Measurements from ENCODE around the gene MIOX.
"Not testable (repeated sequence)": the region's sequence is repeated elsewhere in the genome, so short reads cannot be mapped to it uniquely, and the experiment has no call there.

MIOX gene

GRCh38 chr22:50513175-50513574, 26.5 kb downstream of the MIOX start:
- DNase-seq (ENCODE audit: extremely low read depth in 1 of 2, low read depth in 1 of 2), result no peak

DNA sequence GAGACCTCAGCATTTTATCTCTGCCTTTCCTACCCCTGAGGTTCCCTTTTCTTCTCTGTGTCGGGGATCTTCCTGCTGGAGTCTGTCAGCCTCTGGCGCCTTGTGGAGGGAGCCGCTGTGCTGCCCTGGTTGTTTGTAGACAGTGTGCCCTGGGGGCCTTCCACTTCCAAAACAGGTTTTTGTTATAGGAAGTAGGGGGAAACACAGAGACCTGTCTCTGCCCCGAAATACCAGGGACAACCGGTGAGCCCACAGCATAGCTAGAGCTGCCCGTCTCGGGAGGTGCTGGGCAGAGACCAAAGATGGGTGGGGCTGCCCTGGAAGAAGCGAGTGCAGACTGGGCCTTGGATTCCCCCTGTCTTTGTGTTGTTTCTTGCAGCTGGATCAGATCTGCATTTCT, 29.4 kb downstream of the MIOX start:
- DNase-seq (ENCODE audit: extremely low read depth in 1 of 2, low read depth in 1 of 2), result no peak

GRCh38 chr22:50516891-50517290, 30.2 kb downstream of the MIOX start:
- DNase-seq (ENCODE audit: extremely low read depth in 1 of 2, low read depth in 1 of 2), result no peak

GRCh38 chr22:50517495-50518260, 31.0 kb downstream of the MIOX start:
- DNase-seq (ENCODE audit: extremely low read depth in 1 of 2, low read depth in 1 of 2), result no peak

DNA sequence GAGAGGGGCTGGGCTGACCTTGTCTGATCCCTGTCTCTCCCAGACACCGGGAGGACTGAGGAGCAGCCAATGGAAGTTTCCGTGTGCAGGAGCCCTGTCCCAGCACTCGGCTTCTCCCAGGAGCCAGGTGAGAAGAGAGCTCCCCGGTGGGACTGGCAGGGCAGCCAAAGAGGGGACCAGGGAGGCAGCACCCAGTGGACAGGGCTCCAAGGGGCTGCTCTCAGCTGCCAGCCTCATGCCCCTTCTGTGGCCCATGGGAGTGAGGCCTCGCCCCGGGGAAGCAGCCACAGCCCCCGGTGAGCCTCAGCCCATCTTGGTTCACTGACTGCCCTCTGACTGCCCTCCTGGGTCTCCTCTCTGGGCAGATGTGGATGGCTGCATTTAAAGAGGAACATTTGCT, 31.9 kb downstream of the MIOX start:
- no peak for DNase-seq (ENCODE audit: extremely low read depth in 1 of 2, low read depth in 1 of 2)

DNA sequence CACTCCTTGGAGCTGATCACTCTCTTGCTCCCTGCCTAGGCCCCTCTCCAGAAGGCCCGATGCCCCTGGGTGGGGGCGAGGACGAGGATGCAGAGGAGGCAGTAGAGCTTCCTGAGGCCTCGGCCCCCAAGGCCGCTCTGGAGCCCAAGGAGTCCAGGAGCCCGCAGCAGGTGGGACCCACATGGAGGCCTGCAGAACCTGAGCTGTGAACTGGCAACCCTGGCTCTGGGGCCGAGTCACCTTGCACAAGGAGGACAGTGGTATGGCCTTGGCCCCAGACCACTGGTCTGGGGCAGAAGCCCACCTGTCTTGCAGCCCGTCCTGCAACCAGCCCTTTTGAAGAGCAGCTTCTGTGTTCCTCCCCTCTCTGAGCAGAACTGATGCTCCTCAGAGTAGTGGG, 32.5 kb downstream of the MIOX start:
- DNase-seq (ENCODE audit: extremely low read depth in 1 of 2, low read depth in 1 of 2), result no peak

- not testable (repeated sequence) for DNase-seq (ENCODE audit: extremely low read depth in 1 of 2, low read depth in 1 of 2)
Measured at GRCh38 chr22:50520184-50520583, 33.5 kb downstream of the MIOX start.

- no peak for DNase-seq (ENCODE audit: extremely low read depth in 1 of 2, low read depth in 1 of 2)
Measured at GRCh38 chr22:50520826-50521453, 34.3 kb downstream of the MIOX start.

- no peak for DNase-seq (ENCODE audit: extremely low read depth in 1 of 2, low read depth in 1 of 2)
Measured at GRCh38 chr22:50521710-50522109, 35.1 kb downstream of the MIOX start.

DNA sequence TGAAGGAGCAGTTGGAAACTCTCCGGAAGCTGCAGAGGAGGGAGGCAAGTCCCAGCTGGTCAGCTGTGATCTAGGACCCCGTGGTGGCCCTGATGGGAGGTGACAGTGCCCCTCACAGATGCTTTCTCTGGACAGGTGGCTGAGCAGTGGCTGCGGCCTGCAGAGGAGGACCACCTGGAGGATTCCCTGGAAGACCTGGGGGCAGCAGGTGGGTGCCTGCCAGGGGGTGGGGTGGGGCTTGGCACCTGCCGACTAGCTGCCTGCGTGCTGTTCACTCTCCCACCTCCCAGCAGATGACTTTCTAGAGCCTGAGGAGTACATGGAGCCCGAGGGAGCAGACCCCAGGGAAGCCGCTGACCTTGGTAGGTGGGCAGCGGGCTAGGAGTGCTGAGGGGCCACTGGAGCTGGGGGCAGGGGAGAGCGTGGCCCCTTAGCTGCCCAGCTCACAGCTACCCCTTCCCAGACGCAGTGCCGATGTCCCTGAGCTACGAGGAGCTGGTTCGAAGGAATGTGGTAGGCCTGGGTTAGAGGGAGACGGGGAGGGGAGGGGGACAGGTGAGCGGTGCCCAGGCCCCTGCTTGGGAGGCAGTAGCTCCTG, 35.6 kb downstream of the MIOX start:
- no peak for DNase-seq (ENCODE audit: extremely low read depth in 1 of 2, low read depth in 1 of 2)

DNA sequence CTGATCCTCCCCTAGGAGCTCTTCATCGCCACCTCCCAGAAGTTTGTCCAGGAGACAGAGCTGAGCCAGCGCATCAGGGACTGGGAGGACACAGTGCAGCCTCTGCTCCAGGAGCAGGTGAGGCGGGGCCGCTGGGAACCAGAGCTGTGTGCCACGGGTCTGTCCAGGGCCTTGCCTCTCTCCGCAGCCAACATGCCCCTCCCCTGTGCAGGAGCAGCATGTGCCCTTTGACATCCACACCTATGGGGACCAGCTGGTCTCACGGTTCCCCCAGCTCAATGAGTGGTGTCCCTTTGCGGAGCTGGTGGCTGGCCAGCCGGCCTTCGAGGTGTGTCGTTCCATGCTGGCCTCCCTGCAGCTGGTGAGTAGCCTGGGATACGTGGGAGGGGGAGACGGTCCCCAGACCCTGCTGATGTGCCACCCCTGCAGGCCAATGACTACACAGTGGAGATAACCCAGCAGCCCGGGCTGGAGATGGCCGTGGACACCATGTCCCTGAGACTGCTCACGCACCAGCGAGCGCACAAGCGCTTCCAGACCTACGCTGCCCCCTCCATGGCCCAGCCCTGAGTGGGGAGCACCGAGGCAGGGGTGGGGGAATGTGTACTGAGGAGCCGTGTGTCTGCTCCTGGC, 36.3 kb downstream of the MIOX start:
- no peak for DNase-seq (ENCODE audit: extremely low read depth in 1 of 2, low read depth in 1 of 2)

DNA sequence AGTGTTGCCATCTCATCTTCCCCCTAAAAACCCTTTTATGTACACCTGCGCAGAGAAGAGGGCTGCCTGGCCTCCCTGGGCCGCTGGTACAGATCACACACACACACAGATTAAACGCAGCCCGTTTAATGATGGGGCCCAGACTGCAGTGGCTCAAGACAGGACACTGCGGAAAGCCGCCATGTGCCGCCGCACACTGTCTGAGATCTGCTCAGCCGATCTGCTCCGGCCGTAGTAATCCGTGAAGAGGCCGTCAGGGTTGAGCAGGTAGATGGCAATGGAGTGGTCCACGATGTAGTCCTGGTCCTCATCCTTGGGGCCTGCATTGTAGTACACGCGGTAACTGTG, 36.8 kb downstream of the MIOX start:
- DNase-seq (ENCODE audit: extremely low read depth in 1 of 2, low read depth in 1 of 2), result no peak

DNA sequence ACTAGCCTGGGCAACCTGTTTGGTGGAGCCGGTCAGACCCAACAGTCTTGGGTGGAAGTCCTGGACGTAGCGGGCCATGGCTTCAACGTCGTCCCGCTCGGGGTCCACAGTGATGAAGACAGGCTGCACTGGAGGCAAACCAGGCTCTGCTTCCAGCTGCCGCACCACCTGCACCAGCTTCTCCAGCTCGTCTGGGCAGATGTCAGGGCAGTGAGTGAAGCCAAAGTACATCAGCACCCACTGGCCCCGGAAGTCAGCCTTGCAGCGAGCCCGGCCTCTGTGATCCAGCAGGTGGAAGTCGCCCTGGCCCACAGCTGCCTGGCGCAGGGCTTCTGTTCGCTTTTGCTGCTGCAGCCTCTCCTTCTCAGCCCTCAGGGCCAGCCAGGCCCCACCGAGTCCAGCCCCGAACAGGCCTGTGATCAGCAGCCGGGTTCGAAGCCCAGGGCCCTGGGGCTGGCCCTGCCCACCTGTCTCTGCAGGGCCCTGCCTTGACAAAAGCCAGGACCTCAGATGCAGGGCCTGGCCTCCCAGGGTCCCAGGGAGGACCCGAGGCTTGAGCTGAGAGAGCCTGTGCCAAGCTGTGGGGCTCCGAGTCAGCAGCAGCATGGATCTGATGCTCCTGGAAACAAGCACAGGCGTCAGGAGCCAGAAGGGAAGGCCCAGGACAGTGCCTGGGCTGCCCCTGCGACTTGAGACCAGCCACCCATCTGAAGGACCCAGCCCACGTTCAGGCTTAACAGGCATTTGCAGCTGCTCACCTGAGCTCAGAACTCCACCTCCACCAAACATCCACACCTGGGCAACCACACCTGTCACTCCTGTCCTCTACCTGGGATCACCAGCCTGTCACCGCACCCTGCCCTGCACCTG, 37.4 kb downstream of the MIOX start:
- no peak for DNase-seq (ENCODE audit: extremely low read depth in 1 of 2, low read depth in 1 of 2)

DNA sequence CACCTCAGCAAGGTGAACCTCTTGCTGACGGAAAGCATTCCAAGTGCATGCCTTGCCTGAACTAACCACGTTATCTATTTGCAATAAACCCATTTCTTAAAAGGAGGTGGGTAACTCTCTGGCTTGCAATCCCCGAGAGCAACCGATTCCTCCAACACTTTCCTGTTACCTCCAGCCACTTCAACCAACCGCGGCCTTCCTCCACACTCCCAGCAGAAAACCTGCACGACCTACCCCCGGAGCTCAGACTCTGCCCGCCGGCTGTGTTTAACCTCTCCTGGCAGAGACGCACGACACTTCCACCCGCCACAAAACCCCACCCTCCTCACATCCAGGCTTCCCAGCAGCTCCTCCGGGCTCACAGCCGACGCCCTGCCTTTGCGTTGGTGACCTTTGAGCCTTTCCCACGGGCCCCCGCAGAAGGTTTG, 38.0 kb downstream of the MIOX start:
- DNase-seq (ENCODE audit: extremely low read depth in 1 of 2, low read depth in 1 of 2), result no peak

GRCh38 chr22:50525104-50525857, 38.6 kb downstream of the MIOX start, which contains the start of gene SCO2:
Gene SCO2, minus strand, starts transcription at chr22:50525598. Its CDS starts 1,187 bp downstream, at chr22:50524411.
- peak; percentile 95 to 96 for DNase-seq (ENCODE audit: extremely low read depth in 1 of 2, low read depth in 1 of 2)

GRCh38 chr22:50525858-50526107, 39.1 kb downstream of the MIOX start:
- DNase-seq (ENCODE audit: extremely low read depth in 1 of 2, low read depth in 1 of 2), result no peak

DNA sequence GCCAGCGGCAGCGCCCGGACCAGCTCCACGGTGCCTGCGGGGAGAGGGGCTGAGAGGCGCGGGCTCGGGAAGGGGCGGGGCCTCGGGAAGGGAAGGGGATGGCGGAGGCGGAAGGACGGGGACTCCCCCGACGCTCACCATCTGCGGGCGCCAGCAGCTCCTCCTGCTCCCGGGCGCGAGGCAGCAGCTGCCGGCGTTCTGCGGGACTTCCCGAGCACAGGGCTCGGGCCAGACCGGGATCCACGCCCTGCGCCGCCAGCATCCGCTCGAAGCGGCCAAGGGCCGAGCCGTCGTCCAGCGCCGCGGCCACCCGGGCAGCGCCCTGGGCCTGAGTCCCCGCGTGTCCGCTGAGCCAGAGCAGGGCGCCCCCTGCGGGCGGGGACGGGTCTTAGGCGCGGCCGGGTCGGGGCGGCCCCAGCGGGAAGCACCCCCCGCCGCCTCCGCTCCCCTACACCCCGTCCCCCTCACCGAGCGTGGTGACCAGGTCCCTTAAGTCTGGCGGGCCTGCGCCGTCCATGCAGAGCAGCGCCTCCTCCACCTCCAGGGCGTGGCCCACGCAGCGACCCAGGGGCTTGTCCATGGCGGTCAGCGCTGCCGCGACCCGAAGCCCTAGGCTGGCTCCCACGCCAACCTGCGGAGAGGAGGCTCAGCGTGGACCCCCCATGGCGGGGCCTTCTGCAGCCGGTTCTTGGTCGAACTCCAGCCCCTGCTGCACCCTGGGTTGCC, 39.6 kb downstream of the MIOX start:
- DNase-seq (ENCODE audit: extremely low read depth in 1 of 2, low read depth in 1 of 2), result peak in 1 of 2 donors; percentile 78

GRCh38 chr22:50526834-50527801, 40.5 kb downstream of the MIOX start:
- no peak for DNase-seq (ENCODE audit: extremely low read depth in 1 of 2, low read depth in 1 of 2)

Measured in stimulated activated CD8-positive, alpha-beta memory T cell treated with anti-CD3 and anti-CD28 coated beads, Interleukin-7, amount 100 ng/mL, for 48 hours (primary cell).